ENCODE measurements around the gene EPS8L2. TPM values are rescaled to one million over a fixed set of nuclear protein-coding genes. Genes with fewer than 3 reads are reported as not detected.
A peak's percentile ranks its signal among the peaks of the same experiment; 100 is the strongest.
"Not testable (repeated sequence)": the region's sequence is repeated elsewhere in the genome, so short reads cannot be mapped to it uniquely, and the experiment has no call there.

The EPS8L2 gene
- total RNA-seq, 2 experiments from 2014 or later, result 7.8 to 11.9 TPM

GRCh38 chr11:724778-725386, 18.9 kb downstream of the EPS8L2 start:
- H3K36me3 Mint-ChIP-seq (ENCODE audit: low read depth), result no peaks in the 10 kb centered on the region
- H3K27ac Mint-ChIP-seq, result peak overlapping the region; percentile 78
- CTCF ChIA-PET, result interaction anchor here (1.0 to 3.4 kb wide), 10 partner anchors 9 to 206 kb away, joined by 3 to 16 read pairs (median 6); partner anchors contain the start of genes DEAF1, LMNTD2 and TMEM80
- no peak for DNase-seq
- peaks cover 20% of the 10 kb centered on the region for H3K27me3 Mint-ChIP-seq
- POLR2A ChIA-PET, result no interaction called here
- no peaks in the 10 kb centered on the region for H3K9me3 Mint-ChIP-seq
- peaks cover 19% of the 10 kb centered on the region for H3K4me1 Mint-ChIP-seq
- peak overlapping the region; percentile 57 for H3K4me3 Mint-ChIP-seq

- POLR2A ChIA-PET, result no interaction called here
- Mint-ChIP-seq H3K27ac (peak overlapping the region; percentile 78), H3K27me3 (peaks cover 16% of the 10 kb centered on the region)
Observed at GRCh38 chr11:725624-726202, 19.7 kb downstream of the EPS8L2 start.

DNA sequence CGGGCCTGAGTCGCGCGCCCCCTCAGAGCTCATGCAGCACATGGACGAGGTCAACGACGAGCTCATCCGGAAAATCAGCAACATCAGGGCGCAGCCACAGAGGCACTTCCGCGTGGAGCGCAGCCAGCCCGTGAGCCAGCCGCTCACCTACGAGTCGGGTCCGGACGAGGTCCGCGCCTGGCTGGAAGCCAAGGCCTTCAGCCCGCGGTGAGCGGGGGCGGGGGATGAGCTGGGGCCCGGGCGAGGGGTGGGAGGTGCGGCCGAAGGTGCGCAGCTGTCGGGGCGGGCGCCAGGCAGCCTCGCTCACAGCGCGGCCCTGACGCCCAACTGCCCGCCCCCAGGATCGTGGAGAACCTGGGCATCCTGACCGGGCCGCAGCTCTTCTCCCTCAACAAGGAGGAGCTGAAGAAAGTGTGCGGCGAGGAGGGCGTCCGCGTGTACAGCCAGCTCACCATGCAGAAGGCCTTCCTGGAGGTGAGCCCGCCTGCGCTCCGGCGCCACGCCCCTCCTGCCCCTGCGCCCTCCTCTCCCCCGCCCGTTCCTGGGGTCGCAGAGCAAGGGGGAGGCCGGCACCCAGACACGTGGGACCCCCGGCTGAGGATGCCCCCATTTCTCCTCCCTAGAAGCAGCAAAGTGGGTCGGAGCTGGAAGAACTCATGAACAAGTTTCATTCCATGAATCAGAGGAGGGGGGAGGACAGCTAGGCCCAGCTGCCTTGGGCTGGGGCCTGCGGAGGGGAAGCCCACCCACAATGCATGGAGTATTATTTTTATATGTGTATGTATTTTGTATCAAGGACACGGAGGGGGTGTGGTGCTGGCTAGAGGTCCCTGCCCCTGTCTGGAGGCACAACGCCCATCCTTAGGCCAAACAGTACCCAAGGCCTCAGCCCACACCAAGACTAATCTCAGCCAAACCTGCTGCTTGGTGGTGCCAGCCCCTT, 20.5 kb downstream of the EPS8L2 start:
- ChIA-PET CTCF (interaction anchor here (0.5 to 2.5 kb wide), 15 partner anchors 10 to 208 kb away, joined by 3 to 11 read pairs (median 3); partner anchors contain the start of gene TALDO1), POLR2A (no interaction called here)
- Mint-ChIP-seq H3K36me3 (ENCODE audit: low read depth) (no peaks in the 10 kb centered on the region), H3K27ac (peak overlapping the region; percentile 46), H3K9me3 (no peaks in the 10 kb centered on the region), H3K4me3 (peak overlapping the region; percentile 51), H3K4me1 (peaks cover 16% of the 10 kb centered on the region), H3K27me3 (peaks cover 13% of the 10 kb centered on the region)
- DNase-seq, result peak; percentile 53

More at GRCh38 chr11:725624-726202, 19.7 kb downstream of the EPS8L2 start:
- H3K36me3 Mint-ChIP-seq (ENCODE audit: low read depth), result no peaks in the 10 kb centered on the region
- no peak for DNase-seq
- H3K9me3 Mint-ChIP-seq, result no peaks in the 10 kb centered on the region
- CTCF ChIA-PET, result interaction anchor here (0.7 to 2.5 kb wide), 13 partner anchors 10 to 207 kb away, joined by 3 to 11 read pairs (median 3); partner anchors contain the start of gene TALDO1
- H3K4me1 Mint-ChIP-seq, result peaks cover 19% of the 10 kb centered on the region
- peak overlapping the region; percentile 49 for H3K4me3 Mint-ChIP-seq

- no peak overlapping the region for H3K4me3 Mint-ChIP-seq
- H3K27ac Mint-ChIP-seq, result no peak overlapping the region
- POLR2A ChIA-PET, result no interaction called here
- H3K9me3 Mint-ChIP-seq, result no peaks in the 10 kb centered on the region
- peaks cover 11% of the 10 kb centered on the region for H3K27me3 Mint-ChIP-seq
- no peak for DNase-seq
- CTCF ChIA-PET, result interaction anchor here (1.0 to 2.5 kb wide), 5 partner anchors 10 to 59 kb away, joined by 3 to 8 read pairs (median 5); no protein-coding TSS in a partner anchor
- no peaks in the 10 kb centered on the region for H3K36me3 Mint-ChIP-seq (ENCODE audit: low read depth)
- H3K4me1 Mint-ChIP-seq, result peaks cover 12% of the 10 kb centered on the region
Observed at GRCh38 chr11:727281-727701, 21.3 kb downstream of the EPS8L2 start.

DNA sequence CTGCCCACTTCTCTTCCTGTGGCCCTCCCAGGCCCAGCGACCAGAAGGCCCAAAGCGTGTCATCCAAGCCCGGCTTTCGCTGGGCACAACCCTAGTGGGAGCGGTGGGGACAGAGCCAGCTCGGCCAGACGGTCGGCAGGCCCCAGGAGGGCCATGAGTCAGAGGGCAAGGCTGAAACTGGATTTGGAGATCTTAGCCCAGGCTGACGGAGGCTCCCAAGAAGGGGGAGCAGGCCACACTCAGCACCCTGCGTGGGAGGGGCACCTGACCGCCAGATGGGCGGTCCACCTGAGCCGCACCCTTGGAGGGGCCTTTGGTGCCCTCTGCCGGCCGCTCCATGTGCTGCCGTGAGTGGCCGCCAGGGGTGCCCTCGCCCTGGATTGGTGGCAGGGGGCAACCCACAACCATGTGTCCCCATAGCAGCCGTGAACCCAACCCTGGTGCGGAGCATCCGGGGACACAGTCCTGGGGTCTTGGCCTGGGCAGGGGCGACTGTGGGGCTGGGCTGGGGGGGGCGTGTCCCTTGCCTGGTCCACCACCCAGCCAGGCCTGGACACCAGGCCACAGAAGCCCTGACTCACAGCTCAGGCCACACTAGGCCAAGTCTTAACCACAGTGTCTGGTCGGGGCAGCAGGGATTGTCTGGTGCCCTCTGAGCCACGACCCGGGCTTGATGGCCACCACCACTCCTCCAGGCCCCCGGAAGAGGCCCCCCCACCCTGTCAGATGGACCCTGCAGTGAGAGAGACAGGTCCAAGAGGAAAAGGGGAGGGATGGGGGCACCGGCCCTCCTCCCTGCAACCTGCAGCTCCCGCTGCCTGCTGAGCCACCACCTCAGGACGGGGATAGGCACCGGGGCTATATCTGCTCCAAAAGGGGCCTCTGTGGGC, 22.1 kb downstream of the EPS8L2 start:
- Mint-ChIP-seq H3K4me3 (no peak overlapping the region), H3K4me1 (peaks cover 10% of the 10 kb centered on the region), H3K27me3 (peaks cover 10% of the 10 kb centered on the region), H3K27ac (no peak overlapping the region), H3K9me3 (no peaks in the 10 kb centered on the region), H3K36me3 (ENCODE audit: low read depth) (no peaks in the 10 kb centered on the region)
- DNase-seq, result peak; percentile 78
- POLR2A ChIA-PET, result no interaction called here
- CTCF ChIA-PET, result interaction anchor here (1.0 to 2.5 kb wide), 5 partner anchors 9 to 54 kb away, joined by 3 to 8 read pairs (median 7); no protein-coding TSS in a partner anchor

GRCh38 chr11:728901-729491, 23.0 kb downstream of the EPS8L2 start:
- Mint-ChIP-seq H3K4me1 (peaks cover 7% of the 10 kb centered on the region), H3K4me3 (no peak overlapping the region)
- POLR2A ChIA-PET, result no interaction called here

GRCh38 chr11:729492-730074, 23.6 kb downstream of the EPS8L2 start:
- H3K4me3 Mint-ChIP-seq, result no peak overlapping the region
- H3K4me1 Mint-ChIP-seq, result peaks cover 7% of the 10 kb centered on the region
- H3K9me3 Mint-ChIP-seq, result no peaks in the 10 kb centered on the region
- ChIA-PET CTCF (interaction anchor here (0.6 to 1.7 kb wide), 2 partner anchors 55 to 73 kb away, joined by 3 to 7 read pairs; no protein-coding TSS in a partner anchor), POLR2A (no interaction called here)
- DNase-seq, result no peak
- H3K36me3 Mint-ChIP-seq (ENCODE audit: low read depth), result no peaks in the 10 kb centered on the region
- no peak overlapping the region for H3K27ac Mint-ChIP-seq
- H3K27me3 Mint-ChIP-seq, result peaks cover 5% of the 10 kb centered on the region

More at GRCh38 chr11:728901-729491, 23.0 kb downstream of the EPS8L2 start:
- Mint-ChIP-seq H3K9me3 (no peaks in the 10 kb centered on the region), H3K27ac (no peak overlapping the region), H3K36me3 (ENCODE audit: low read depth) (no peaks in the 10 kb centered on the region), H3K27me3 (peaks cover 7% of the 10 kb centered on the region)
- CTCF ChIA-PET, result interaction anchor here (1.7 to 2.1 kb wide), 2 partner anchors 8 to 55 kb away, joined by 7 read pairs; no protein-coding TSS in a partner anchor
- no peak for DNase-seq

DNA sequence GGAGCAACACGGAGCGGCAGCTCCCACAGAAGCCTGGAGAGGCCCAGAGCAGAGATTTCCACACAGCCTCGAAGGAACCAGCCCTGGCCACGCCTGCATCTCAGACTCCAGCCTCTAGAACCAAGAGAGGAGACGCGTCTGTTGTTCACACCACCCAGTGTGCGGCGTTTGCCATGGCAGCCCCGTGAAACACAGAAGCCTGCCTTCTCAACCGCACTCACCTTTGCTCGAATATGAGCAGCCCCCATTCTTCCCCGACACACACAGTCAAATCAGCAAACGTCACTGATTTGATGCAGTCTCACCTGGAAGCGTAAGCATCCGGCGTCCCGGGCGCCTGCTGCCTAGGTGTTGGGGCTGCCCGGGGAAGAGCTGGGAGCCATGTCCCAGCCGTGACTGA, 27.0 kb downstream of the EPS8L2 start:
- H3K36me3 Mint-ChIP-seq (ENCODE audit: low read depth), result no peaks in the 10 kb centered on the region
- ChIA-PET CTCF (interaction anchor here (0.6 to 2.0 kb wide), 4 partner anchors 9 to 86 kb away, joined by 3 to 4 read pairs (median 3); no protein-coding TSS in a partner anchor), POLR2A (no interaction called here)
- no peak overlapping the region for H3K27ac Mint-ChIP-seq
- no peak overlapping the region for H3K4me3 Mint-ChIP-seq
- H3K9me3 Mint-ChIP-seq, result peaks cover 2% of the 10 kb centered on the region
- DNase-seq, result no peak
- H3K4me1 Mint-ChIP-seq, result peaks cover 14% of the 10 kb centered on the region
- peaks cover 2% of the 10 kb centered on the region for H3K27me3 Mint-ChIP-seq

DNA sequence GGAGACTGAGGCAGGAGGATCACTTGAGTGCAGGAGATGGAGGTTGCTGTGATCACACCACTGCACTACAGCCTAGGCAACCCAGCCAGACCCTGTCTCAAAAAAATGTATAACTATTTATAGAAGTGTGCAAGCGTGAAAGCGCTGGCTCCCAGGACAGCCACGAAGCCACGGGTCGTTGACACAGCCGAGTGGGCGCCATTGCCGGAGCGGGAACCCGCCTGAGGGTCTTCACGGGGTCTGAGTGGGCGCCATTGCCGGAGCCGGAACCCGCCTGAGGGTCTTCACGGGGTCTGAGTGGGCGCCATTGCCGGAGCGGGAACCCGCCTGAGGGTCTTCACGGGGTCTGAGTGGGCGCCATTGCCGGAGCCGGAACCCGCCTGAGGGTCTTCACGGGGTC, 28.5 kb downstream of the EPS8L2 start:
- H3K27ac Mint-ChIP-seq; H3K4me3 Mint-ChIP-seq; H3K36me3 Mint-ChIP-seq (ENCODE audit: low read depth); DNase-seq; H3K9me3 Mint-ChIP-seq; H3K27me3 Mint-ChIP-seq; POLR2A ChIA-PET: not testable (repeated sequence)
- CTCF ChIA-PET, result interaction anchor here (0.8 kb wide), 1 partner anchor 12 kb away, joined by 3 read pairs; no protein-coding TSS in a partner anchor
- H3K4me1 Mint-ChIP-seq, result peaks cover 24% of the 10 kb centered on the region

DNA sequence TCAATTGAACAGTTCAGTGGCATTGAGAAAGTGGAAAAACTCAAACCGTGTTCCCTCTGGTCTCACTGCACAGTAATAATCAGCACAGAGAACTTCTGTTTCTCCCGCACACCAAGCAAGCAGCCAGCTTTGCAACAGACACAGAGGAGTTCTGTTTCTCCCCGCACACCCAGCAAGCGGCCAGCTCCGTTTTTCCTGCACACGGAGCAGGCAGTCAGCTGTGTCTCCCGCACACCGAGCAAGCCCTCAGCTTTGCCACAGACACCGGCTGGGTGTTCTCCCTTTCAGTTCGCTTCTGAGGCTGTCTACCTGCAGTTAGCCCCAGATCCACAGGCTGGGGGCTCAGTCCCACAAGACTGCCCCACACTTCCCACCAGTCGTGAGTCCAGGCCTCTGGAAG, 31.3 kb downstream of the EPS8L2 start:
- no peaks in the 10 kb centered on the region for H3K36me3 Mint-ChIP-seq (ENCODE audit: low read depth)
- ChIA-PET POLR2A (no interaction called here), CTCF (interaction anchor here (1.5 to 1.9 kb wide), 2 partner anchors 9 to 13 kb away, joined by 5 to 7 read pairs; no protein-coding TSS in a partner anchor)
- H3K9me3 Mint-ChIP-seq, result peaks cover 2% of the 10 kb centered on the region
- DNase-seq, result no peak
- peak overlapping the region; percentile 77 for H3K27ac Mint-ChIP-seq
- H3K4me1 Mint-ChIP-seq, result peaks cover 24% of the 10 kb centered on the region
- peaks cover 2% of the 10 kb centered on the region for H3K27me3 Mint-ChIP-seq
- peak overlapping the region; percentile 41 for H3K4me3 Mint-ChIP-seq

DNA sequence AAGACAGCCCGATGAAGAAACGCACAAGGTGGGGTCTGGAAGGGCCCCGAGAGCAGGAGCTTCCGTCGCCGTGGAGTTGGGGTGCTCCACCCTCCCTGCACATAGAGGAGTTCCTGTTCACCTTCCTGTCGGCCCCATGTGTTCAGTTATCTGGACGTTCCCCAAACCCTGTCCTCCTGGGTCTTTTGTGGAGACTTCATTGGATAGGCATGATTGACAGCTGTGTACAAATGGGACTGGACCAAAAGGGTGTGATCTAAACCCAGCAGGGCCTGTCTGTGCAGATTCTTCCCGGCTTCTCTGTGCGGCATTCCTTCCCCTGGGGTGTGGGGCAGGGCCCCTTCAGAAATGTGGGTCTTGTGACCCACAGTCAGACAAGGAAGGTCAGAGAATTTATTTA, 31.9 kb downstream of the EPS8L2 start:
- H3K36me3 Mint-ChIP-seq (ENCODE audit: low read depth); H3K27me3 Mint-ChIP-seq; H3K9me3 Mint-ChIP-seq; DNase-seq: not testable (repeated sequence)
- POLR2A ChIA-PET, result interaction anchor here (0.7 kb wide), 1 partner anchor 57 kb away, joined by 3 read pairs; no protein-coding TSS in a partner anchor
- H3K27ac Mint-ChIP-seq, result peak overlapping the region; percentile 77
- H3K4me3 Mint-ChIP-seq, result peak overlapping the region; percentile 41
- peaks cover 24% of the 10 kb centered on the region for H3K4me1 Mint-ChIP-seq
- CTCF ChIA-PET, result interaction anchor here (1.5 to 1.9 kb wide), 2 partner anchors 10 to 14 kb away, joined by 5 to 7 read pairs; no protein-coding TSS in a partner anchor

Measured in activated CD4-positive, alpha-beta T cell treated with anti-CD3 and anti-CD28 coated beads, Interleukin-2, amount 10 ng/mL, durations not matched to agents 7 days and 5 days (primary cell).